GM12891 (cell line): Measurements from ENCODE around the gene LRP1B.

Source experiments
- DNase-seq: peaks from one replicate; pipeline ENCODE4 v3.0.0; 2011; ENCODE audit warnings: low spot score; ENCODE audit not compliant: insufficient read length
- FAIRE-seq: peaks from 2 replicates; lab custom pipeline; 2011; peaks lifted over from hg19 to GRCh38; lab: Jason Lieb, UNC
- PAX5 ChIP-seq: IDR thresholded peaks from 2 replicates; pipeline ENCODE4 v1.6.1; 2011; ENCODE audit warnings: low read length, moderate library complexity, mild to moderate bottlenecking; ENCODE audit not compliant: insufficient read depth, severe bottlenecking
- POLR2A ChIP-seq: IDR thresholded peaks from 2 replicates; pipeline ENCODE4 v1.6.1; 2011; ENCODE audit warnings: low read depth, low read length, control low read depth
- POLR2AphosphoS5 ChIP-seq: IDR thresholded peaks from 2 replicates; pipeline ENCODE4 v1.6.1; 2011; ENCODE audit warnings: low read depth, low read length, control low read depth
- POU2F2 ChIP-seq: IDR thresholded peaks from 2 replicates; pipeline ENCODE4 v1.6.1; 2011; ENCODE audit warnings: low read depth, mild to moderate bottlenecking, control low read depth, low read length, moderate library complexity
- SPI1 ChIP-seq: IDR thresholded peaks from 2 replicates; pipeline ENCODE4 v1.6.1; 2011; ENCODE audit warnings: low read depth, low read length, control low read depth
- TAF1 ChIP-seq: IDR thresholded peaks from 2 replicates; pipeline ENCODE4 v1.6.1; 2011; ENCODE audit warnings: low read depth, low read length, control low read depth

Gene LRP1B

GRCh38 chr2:140273408-140273807 is 1857.4 kb downstream of the LRP1B start:
- TF ChIP-seq TAF1 (no peak), SPI1 (no peak), POLR2A (no peak), POLR2AphosphoS5 (no peak), POU2F2 (no peak), PAX5 (no peak)
- DNase-seq: no peak
- no peak for FAIRE-seq

- TF ChIP-seq POU2F2: no peak
- no peak for TF ChIP-seq POLR2AphosphoS5
- no peak for TF ChIP-seq PAX5
- no peak for TF ChIP-seq SPI1
- TF ChIP-seq POLR2A: no peak
- no peak for TF ChIP-seq TAF1
- no peak for DNase-seq
- FAIRE-seq: no peak
These were observed 1860.6 kb downstream of the LRP1B start for GRCh38 chr2:140270224-140270623.

- no peak for FAIRE-seq
- DNase-seq: no peak
- TF ChIP-seq POLR2AphosphoS5: no peak
- no peak for TF ChIP-seq PAX5
These were observed 1861.8 kb downstream of the LRP1B start for GRCh38 chr2:140269000-140269399.

GRCh38 chr2:140262908-140263307 is 1867.9 kb downstream of the LRP1B start:
- TF ChIP-seq POU2F2: no peak
- TF ChIP-seq POLR2A: no peak
- no peak for TF ChIP-seq POLR2AphosphoS5
- no peak for TF ChIP-seq PAX5
- no peak for TF ChIP-seq SPI1
- no peak for TF ChIP-seq TAF1
- FAIRE-seq (no peak), DNase-seq (no peak)

GRCh38 chr2:140257692-140258300 is 1873.0 kb downstream of the LRP1B start:
- TF ChIP-seq TAF1 (no peak), PAX5 (no peak), POLR2AphosphoS5 (no peak), SPI1 (no peak), POU2F2 (no peak), POLR2A (no peak)
- FAIRE-seq (no peak), DNase-seq (no peak)

GRCh38 chr2:140256080-140256479 is 1874.7 kb downstream of the LRP1B start:
- no peak for DNase-seq
- no peak for TF ChIP-seq TAF1
- no peak for TF ChIP-seq SPI1
- no peak for TF ChIP-seq POLR2AphosphoS5
- no peak for TF ChIP-seq POLR2A
- no peak for TF ChIP-seq PAX5
- no peak for FAIRE-seq

GRCh38 chr2:140249821-140250220 is 1881.0 kb downstream of the LRP1B start:
- no peak for TF ChIP-seq SPI1
- TF ChIP-seq POLR2A: no peak
- no peak for TF ChIP-seq POLR2AphosphoS5
- no peak for TF ChIP-seq TAF1
- TF ChIP-seq POU2F2: no peak
- TF ChIP-seq PAX5: no peak
- no peak for FAIRE-seq

GRCh38 chr2:140248623-140249022 is 1882.2 kb downstream of the LRP1B start:
- no peak for TF ChIP-seq POLR2A
- no peak for TF ChIP-seq PAX5
- no peak for TF ChIP-seq TAF1
- no peak for TF ChIP-seq POLR2AphosphoS5
- TF ChIP-seq POU2F2: no peak
- TF ChIP-seq SPI1: no peak
- no peak for DNase-seq
- FAIRE-seq: no peak

More at GRCh38 chr2:140249821-140250220, 1881.0 kb downstream of the LRP1B start:
- DNase-seq: no peak

GRCh38 chr2:140247451-140248195 is 1883.2 kb downstream of the LRP1B start:
- DNase-seq: no peak
- FAIRE-seq: no peak
- no peak for TF ChIP-seq POU2F2
- no peak for TF ChIP-seq PAX5
- no peak for TF ChIP-seq POLR2AphosphoS5
- no peak for TF ChIP-seq SPI1
- TF ChIP-seq TAF1: no peak
- no peak for TF ChIP-seq POLR2A

GRCh38 chr2:140246957-140247356 is 1883.9 kb downstream of the LRP1B start:
- TF ChIP-seq POLR2AphosphoS5: no peak
- DNase-seq (no peak), FAIRE-seq (no peak)
